Neural progenitor cell (in vitro differentiated cells): Measurements from ENCODE around the gene RLF. TPM values are rescaled to one million over a fixed set of nuclear protein-coding genes. Genes with fewer than 3 reads are reported as not detected.

Source experiments
- DNase-seq: peaks from one replicate; pipeline ENCODE4 v3.0.0-alpha.2; 2016; ENCODE audit warnings: low spot score
- H2AFZ ChIP-seq: fragments of 200-600 bp; sonication (generic); replicated peaks from 2 replicates; pipeline ENCODE4 v1.6.1; 2016; ENCODE audit warnings: antibody characterized with exemption
- H3F3A ChIP-seq: fragments of 200-600 bp; sonication (generic); 2 replicates; pipeline ENCODE4 v1.6.1; 2016; ENCODE audit warnings: antibody characterized with exemption, low read depth
- H3K27ac ChIP-seq: fragments of 200-600 bp; sonication (generic); 2 replicates; pipeline ENCODE4 v1.5.1; 2016; ENCODE audit warnings: mild to moderate bottlenecking
- H3K27me3 ChIP-seq: fragments of 200-600 bp; sonication (generic); 2 replicates; pipeline ENCODE4 v1.6.1; 2016; ENCODE audit warnings: mild to moderate bottlenecking, moderate library complexity
- H3K36me3 ChIP-seq: fragments of 200-600 bp; sonication (generic); 2 replicates; pipeline ENCODE4 v1.5.1; 2016
- H3K4me1 ChIP-seq: fragments of 200-600 bp; sonication (generic); 2 replicates; pipeline ENCODE4 v1.6.1; 2016; ENCODE audit warnings: mixed run types
- H3K4me2 ChIP-seq: fragments of 200-600 bp; sonication (generic); 2 replicates; pipeline ENCODE4 v1.6.1; 2016
- H3K4me3 ChIP-seq: fragments of 200-600 bp; sonication (generic); 2 replicates; pipeline ENCODE4 v1.5.1; 2016
- H3K79me2 ChIP-seq: fragments of 200-600 bp; sonication (generic); 2 replicates; pipeline ENCODE4 v1.6.1; 2016; ENCODE audit warnings: low read depth
- H3K9ac ChIP-seq: fragments of 200-600 bp; sonication (generic); 2 replicates; pipeline ENCODE4 v1.6.1; 2016
- H3K9me3 ChIP-seq: fragments of 200-600 bp; sonication (generic); 2 replicates; pipeline ENCODE4 v1.5.1; 2016; ENCODE audit warnings: low read depth
- H4K20me1 ChIP-seq: fragments of 200-600 bp; sonication (generic); 2 replicates; pipeline ENCODE4 v1.6.1; 2016; ENCODE audit warnings: low read depth
- H3K27ac Mint-ChIP-seq: 3 replicates; pipeline ENCODE4 v1.8.0; 2021; ENCODE audit warnings: mixed read lengths
- H3K27me3 Mint-ChIP-seq: 2 replicates; pipeline ENCODE4 v1.8.0; 2022; ENCODE audit warnings: low read depth, mild to moderate bottlenecking, inconsistent platforms, moderate library complexity, mixed read lengths; ENCODE audit not compliant: insufficient read depth
- H3K36me3 Mint-ChIP-seq: 3 replicates; pipeline ENCODE4 v1.8.0; 2021; ENCODE audit warnings: mixed read lengths
- H3K4me1 Mint-ChIP-seq: 3 replicates; pipeline ENCODE4 v1.8.0; 2021; ENCODE audit warnings: mixed read lengths
- H3K4me3 Mint-ChIP-seq: 3 replicates; pipeline ENCODE4 v1.8.0; 2021; ENCODE audit warnings: mild to moderate bottlenecking, moderate library complexity, mixed read lengths
- H3K9me3 Mint-ChIP-seq: 3 replicates; pipeline ENCODE4 v1.8.0; 2020; ENCODE audit warnings: mixed read lengths
- CTCF ChIP-seq: fragments of 200-600 bp; sonication (generic); IDR thresholded peaks from 2 replicates; pipeline ENCODE4 v1.5.1; 2017; ENCODE audit warnings: antibody characterized with exemption, mild to moderate bottlenecking
- EZH2 ChIP-seq: fragments of 200-600 bp; sonication (generic); IDR thresholded peaks from 2 replicates; pipeline ENCODE4 v1.6.1; 2017; ENCODE audit warnings: antibody characterized with exemption, mild to moderate bottlenecking, moderate library complexity
- EZH2phosphoT487 ChIP-seq: fragments of 200-600 bp; sonication (generic); IDR thresholded peaks from 2 replicates; pipeline ENCODE4 v1.6.1; 2017; ENCODE audit warnings: antibody characterized with exemption
- total RNA-seq: library from RNA; depleted of rRNA; stranded (reverse); fragments of >200 nt; gene quantifications from 2 replicates; pipeline ENCODE4 v1.2.3, GENCODE V29; 2015; ENCODE audit warnings: low replicate concordance

The RLF gene
- total RNA-seq, 1 donor from 2014 or later, result 72.7 TPM

- no peaks in the 10 kb centered on the region for H3K4me1 Mint-ChIP-seq
- DNase-seq, result no peak
- no peak overlapping the region for H3K27ac Mint-ChIP-seq
- Histone ChIP-seq H3K4me1 (no peaks in the 10 kb centered on the region), H3K27me3 (no peaks in the 10 kb centered on the region), H3K36me3 (peaks cover 10% of the 10 kb centered on the region), H3K4me3 (no peak overlapping the region), H4K20me1 (peaks cover 8% of the 10 kb centered on the region), H3K27ac (no peak overlapping the region), H3K9ac (no peak overlapping the region), H3K79me2 (peaks cover 5% of the 10 kb centered on the region), H3K9me3 (no peaks in the 10 kb centered on the region), H3F3A (peaks cover 9% of the 10 kb centered on the region), H2AFZ (no peak overlapping the region), H3K4me2 (no peak overlapping the region)
- no peaks in the 10 kb centered on the region for H3K27me3 Mint-ChIP-seq
- no peak overlapping the region for H3K4me3 Mint-ChIP-seq
- H3K36me3 Mint-ChIP-seq, result peaks cover 9% of the 10 kb centered on the region
- TF ChIP-seq CTCF (peak; percentile 10), EZH2 (no peak)
- no peaks in the 10 kb centered on the region for H3K9me3 Mint-ChIP-seq
Observed at GRCh38 chr1:40197656-40198055, 36.5 kb downstream of the RLF start.

- DNase-seq, result no peak
- no peak overlapping the region for H3K4me3 ChIP-seq
- H2AFZ ChIP-seq, result no peak overlapping the region
- Mint-ChIP-seq H3K4me3 (no peak overlapping the region), H3K4me1 (no peaks in the 10 kb centered on the region), H3K36me3 (peaks cover 13% of the 10 kb centered on the region), H3K27me3 (no peaks in the 10 kb centered on the region), H3K27ac (no peak overlapping the region), H3K9me3 (no peaks in the 10 kb centered on the region)
- no peaks in the 10 kb centered on the region for H3K9me3 ChIP-seq
- H3K79me2 ChIP-seq, result peaks cover 5% of the 10 kb centered on the region
- peaks cover 9% of the 10 kb centered on the region for H3F3A ChIP-seq
- H3K9ac ChIP-seq, result no peak overlapping the region
- no peaks in the 10 kb centered on the region for H3K27me3 ChIP-seq
- H3K36me3 ChIP-seq, result peaks cover 11% of the 10 kb centered on the region
- H4K20me1 ChIP-seq, result peaks cover 8% of the 10 kb centered on the region
- no peaks in the 10 kb centered on the region for H3K4me1 ChIP-seq
- H3K27ac ChIP-seq, result no peak overlapping the region
- TF ChIP-seq EZH2, result no peak
- TF ChIP-seq CTCF, result no peak
- no peak for TF ChIP-seq EZH2phosphoT487
- no peak overlapping the region for H3K4me2 ChIP-seq
Observed at GRCh38 chr1:40199126-40199525, 37.9 kb downstream of the RLF start.

- Histone ChIP-seq H3K9me3 (no peaks in the 10 kb centered on the region), H3K4me3 (no peak overlapping the region), H3K9ac (no peak overlapping the region), H3F3A (no peaks in the 10 kb centered on the region), H3K27me3 (no peaks in the 10 kb centered on the region), H3K4me2 (no peak overlapping the region), H3K79me2 (peaks cover 5% of the 10 kb centered on the region), H2AFZ (no peak overlapping the region), H3K27ac (no peak overlapping the region), H4K20me1 (peaks cover 31% of the 10 kb centered on the region), H3K36me3 (peaks cover 9% of the 10 kb centered on the region), H3K4me1 (no peaks in the 10 kb centered on the region)
- Mint-ChIP-seq H3K27ac (no peak overlapping the region), H3K27me3 (no peaks in the 10 kb centered on the region), H3K4me1 (no peaks in the 10 kb centered on the region), H3K4me3 (no peak overlapping the region), H3K36me3 (peaks cover 18% of the 10 kb centered on the region), H3K9me3 (no peaks in the 10 kb centered on the region)
- DNase-seq, result no peak
- TF ChIP-seq CTCF (no peak), EZH2 (no peak), EZH2phosphoT487 (no peak)
Observed at GRCh38 chr1:40204856-40205255, 43.7 kb downstream of the RLF start.
